ENCODE measurements around the gene CEP104. TPM values are rescaled to one million over a fixed set of nuclear protein-coding genes. Genes with fewer than 3 reads are reported as not detected.

Gene CEP104
- total RNA-seq, 3 donors from 2014 or later: 24.0 to 33.8 (median 30.5) TPM

- H3K27ac ChIP-seq: no peak overlapping the region
- no peaks in the 10 kb centered on the region for H3K4me1 ChIP-seq
- intact Hi-C loops (cut with DNase I; ENCODE audit: low total_unique reads): no loop called here
- no peak for DNase-seq (ENCODE audit: low spot score in 2 of 2)
- H3K4me3 ChIP-seq: no peak overlapping the region
- peaks cover 13% of the 10 kb centered on the region for H3K36me3 ChIP-seq
- no peaks in the 10 kb centered on the region for H3K27me3 ChIP-seq
- peaks cover 7 to 14% of the 10 kb centered on the region in 2 donors for H3K9me3 ChIP-seq
- TF ChIP-seq POLR2A (IDR thresholded peaks at IDR 0.05): no peak
- TF ChIP-seq POLR2AphosphoS5 (IDR thresholded peaks at IDR 0.05): no peak
- TF ChIP-seq CTCF (IDR thresholded peaks at IDR 0.05): no peak
Measured at GRCh38 chr1:3874736-3875135, 17.7 kb upstream of the CEP104 start.

- intact Hi-C loops (cut with DNase I; ENCODE audit: low total_unique reads): no loop called here
Measured at GRCh38 chr1:3872546-3872945, 15.5 kb upstream of the CEP104 start.

DNA sequence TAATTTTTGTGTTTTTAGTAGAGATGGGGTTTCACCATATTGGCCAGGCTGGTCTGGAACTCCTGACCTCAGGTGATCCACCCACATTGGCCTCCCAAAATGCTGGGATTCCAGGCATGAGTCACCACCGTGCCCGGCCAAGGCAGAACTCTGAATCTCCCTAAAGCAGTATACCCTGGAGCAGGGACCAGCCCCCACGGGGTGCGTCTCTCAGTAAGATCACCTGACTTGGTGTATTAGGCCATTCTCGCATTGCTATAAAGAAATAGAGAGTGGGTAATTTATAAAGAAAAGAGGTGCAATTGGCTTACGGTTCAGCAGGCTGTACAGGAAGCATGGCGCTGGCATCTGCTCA is 14.4 kb upstream of the CEP104 start:
- intact Hi-C loops (cut with DNase I; ENCODE audit: low total_unique reads): no loop called here
- H3K27ac ChIP-seq: no peak overlapping the region
- TF ChIP-seq CTCF (IDR thresholded peaks at IDR 0.05) (no peak), POLR2AphosphoS5 (IDR thresholded peaks at IDR 0.05) (no peak), POLR2A (IDR thresholded peaks at IDR 0.05) (no peak)
- H3K4me3 ChIP-seq: no peak overlapping the region
- H3K36me3 ChIP-seq: no peaks in the 10 kb centered on the region
- no peaks in the 10 kb centered on the region for H3K9me3 ChIP-seq
- H3K27me3 ChIP-seq: no peaks in the 10 kb centered on the region
- DNase-seq (ENCODE audit: low spot score in 2 of 2): no peak
- H3K4me1 ChIP-seq: no peaks in the 10 kb centered on the region

More at GRCh38 chr1:3872546-3872945, 15.5 kb upstream of the CEP104 start:
- H3K27me3 ChIP-seq: no peaks in the 10 kb centered on the region
- H3K4me3 ChIP-seq: no peak overlapping the region
- TF ChIP-seq POLR2A (IDR thresholded peaks at IDR 0.05) (no peak), POLR2AphosphoS5 (IDR thresholded peaks at IDR 0.05) (no peak), CTCF (IDR thresholded peaks at IDR 0.05) (no peak)
- H3K4me1 ChIP-seq: no peaks in the 10 kb centered on the region
- no peaks in the 10 kb centered on the region for H3K9me3 ChIP-seq
- no peak for DNase-seq (ENCODE audit: low spot score in 2 of 2)
- H3K27ac ChIP-seq: no peak overlapping the region
- H3K36me3 ChIP-seq: peaks cover 4% of the 10 kb centered on the region

- Histone ChIP-seq H3K27ac (no peak overlapping the region), H3K27me3 (no peaks in the 10 kb centered on the region), H3K4me1 (no peaks in the 10 kb centered on the region), H3K36me3 (no peaks in the 10 kb centered on the region), H3K4me3 (no peak overlapping the region), H3K9me3 (no peaks in the 10 kb centered on the region)
- TF ChIP-seq CTCF (IDR thresholded peaks at IDR 0.05) (no peak), POLR2AphosphoS5 (IDR thresholded peaks at IDR 0.05) (no peak), POLR2A (IDR thresholded peaks at IDR 0.05) (no peak)
- intact Hi-C loops (cut with DNase I; ENCODE audit: low total_unique reads): no loop called here
- DNase-seq (ENCODE audit: low spot score in 2 of 2): no peak
Measured at GRCh38 chr1:3869751-3870301, 12.8 kb upstream of the CEP104 start.

DNA sequence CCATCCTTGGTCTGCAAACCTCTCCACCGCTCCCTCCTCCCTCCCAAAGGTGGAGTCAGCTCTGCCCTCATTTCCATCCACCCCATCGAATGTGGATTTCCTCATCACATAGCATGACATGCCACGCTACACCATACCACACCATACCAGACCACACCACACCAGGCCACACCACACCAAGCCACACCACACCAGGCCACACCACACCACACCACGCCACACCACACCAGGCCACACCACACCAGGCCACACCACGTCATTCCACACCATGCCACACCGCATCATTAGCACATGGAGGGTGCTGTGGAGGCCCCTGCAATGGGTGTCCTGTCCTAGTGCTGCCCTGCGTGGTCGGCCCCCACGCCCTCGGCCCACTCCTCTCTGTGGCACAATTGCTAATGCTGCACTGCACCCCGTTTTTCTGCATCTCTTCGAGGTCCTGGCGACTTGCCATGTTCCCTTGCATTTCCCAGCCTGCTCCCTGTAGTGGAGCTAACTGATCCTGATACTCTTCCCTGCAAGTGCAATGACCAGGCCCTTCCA is 11.5 kb upstream of the CEP104 start:
- no peaks in the 10 kb centered on the region for H3K9me3 ChIP-seq
- H3K4me3 ChIP-seq: no peak overlapping the region
- intact Hi-C loops (cut with DNase I; ENCODE audit: low total_unique reads): no loop called here
- H3K27ac ChIP-seq: no peak overlapping the region
- no peaks in the 10 kb centered on the region for H3K4me1 ChIP-seq
- no peaks in the 10 kb centered on the region for H3K27me3 ChIP-seq
- no peak for DNase-seq (ENCODE audit: low spot score in 2 of 2)
- no peaks in the 10 kb centered on the region for H3K36me3 ChIP-seq
- TF ChIP-seq CTCF (IDR thresholded peaks at IDR 0.05) (no peak), POLR2AphosphoS5 (IDR thresholded peaks at IDR 0.05) (no peak), POLR2A (IDR thresholded peaks at IDR 0.05) (no peak)
